H9 (cell line): Measurements from ENCODE around the gene PCNX2. TPM values are rescaled to one million over a fixed set of nuclear protein-coding genes. Genes with fewer than 3 reads are reported as not detected.
A peak's percentile ranks its signal among the peaks of the same experiment; 100 is the strongest.

Source experiments
- DNase-seq: peaks from one replicate; pipeline ENCODE4 v3.0.0-alpha.2; 2017
- H2AFZ ChIP-seq: one replicate; pipeline ENCODE4 v1.6.1; 2013; ENCODE audit warnings: mild to moderate bottlenecking, low read length, control low read depth, moderate library complexity
- H2AK5ac ChIP-seq: 2 replicates; pipeline ENCODE4 v1.6.1; 2013; ENCODE audit warnings: low read length, control low read depth, mixed read lengths; ENCODE audit not compliant: insufficient read length
- H2BK120ac ChIP-seq: one replicate; pipeline ENCODE4 v1.6.1; 2013; ENCODE audit warnings: low read depth, mild to moderate bottlenecking, low read length, control low read depth, inconsistent platforms; ENCODE audit not compliant: poor library complexity, severe bottlenecking
- H2BK12ac ChIP-seq: 2 replicates; pipeline ENCODE4 v1.6.1; 2013; ENCODE audit warnings: low read length, control low read depth, mixed read lengths, low read depth; ENCODE audit not compliant: insufficient read length
- H2BK15ac ChIP-seq: 2 replicates; pipeline ENCODE4 v1.6.1; 2013; ENCODE audit warnings: low read depth, low read length, control low read depth
- H2BK20ac ChIP-seq: one replicate; pipeline ENCODE4 v1.6.1; 2013; ENCODE audit warnings: low read depth, mild to moderate bottlenecking, low read length, control low read depth, inconsistent platforms; ENCODE audit not compliant: poor library complexity, severe bottlenecking
- H2BK5ac ChIP-seq: 2 replicates; pipeline ENCODE4 v1.6.1; 2013; ENCODE audit warnings: low read length, control low read depth, mixed read lengths; ENCODE audit not compliant: insufficient read length
- H3K14ac ChIP-seq: 2 replicates; pipeline ENCODE4 v1.6.1; 2013; ENCODE audit warnings: low read length, control low read depth; ENCODE audit not compliant: insufficient read depth
- H3K18ac ChIP-seq: 2 replicates; pipeline ENCODE4 v1.6.1; 2013; ENCODE audit warnings: low read depth, mild to moderate bottlenecking, mixed read lengths, low read length, control low read depth; ENCODE audit not compliant: insufficient read length
- H3K23ac ChIP-seq: 2 replicates; pipeline ENCODE4 v1.6.1; 2013; ENCODE audit warnings: low read length, control low read depth, mixed read lengths, low read depth; ENCODE audit not compliant: insufficient read length
- H3K23me2 ChIP-seq: 2 replicates; pipeline ENCODE4 v1.6.1; 2013; ENCODE audit warnings: low read depth, mild to moderate bottlenecking, mixed read lengths, low read length, control low read depth; ENCODE audit not compliant: insufficient read length, poor library complexity, severe bottlenecking
- H3K27ac ChIP-seq: 2 replicates; pipeline ENCODE4 v1.5.1; 2013; ENCODE audit warnings: low read length, control low read depth, mixed read lengths, low read depth; ENCODE audit not compliant: insufficient read length
- H3K27me3 ChIP-seq: 2 replicates; pipeline ENCODE4 v1.6.1; 2013; ENCODE audit warnings: low read length, control low read depth, inconsistent platforms; ENCODE audit not compliant: insufficient read depth
- H3K4ac ChIP-seq: 2 replicates; pipeline ENCODE4 v1.6.1; 2013; ENCODE audit warnings: low read depth, mild to moderate bottlenecking, control low read depth, inconsistent platforms, low read length, moderate library complexity
- H3K4me1 ChIP-seq: 2 replicates; pipeline ENCODE4 v1.6.1; 2013; ENCODE audit warnings: low read length, control low read depth, inconsistent platforms; ENCODE audit not compliant: insufficient read depth
- H3K4me2 ChIP-seq: 2 replicates; pipeline ENCODE4 v1.6.1; 2013; ENCODE audit warnings: low read length, control low read depth, mixed read lengths; ENCODE audit not compliant: insufficient read length, insufficient read depth
- H3K56ac ChIP-seq: 2 replicates; pipeline ENCODE4 v1.6.1; 2013; ENCODE audit warnings: low read depth, mild to moderate bottlenecking, mixed read lengths, low read length, control low read depth; ENCODE audit not compliant: insufficient read length
- H3K79me1 ChIP-seq: 2 replicates; pipeline ENCODE4 v1.6.1; 2013; ENCODE audit warnings: low read depth, mild to moderate bottlenecking, moderate library complexity, low read length, control low read depth, inconsistent platforms; ENCODE audit not compliant: insufficient read depth, poor library complexity, severe bottlenecking
- H3K79me2 ChIP-seq: 2 replicates; pipeline ENCODE4 v1.6.1; 2013; ENCODE audit warnings: low read length, control low read depth, inconsistent platforms; ENCODE audit not compliant: insufficient read depth
- H3K9ac ChIP-seq: 2 replicates; pipeline ENCODE4 v1.6.1; 2013; ENCODE audit warnings: low read length, control low read depth, mixed read lengths; ENCODE audit not compliant: insufficient read length; ENCODE audit errors: extremely low read depth
- H3K9me3 ChIP-seq: one replicate; pipeline ENCODE4 v1.6.1; 2013; ENCODE audit warnings: low read depth, low read length, inconsistent platforms; ENCODE audit not compliant: control insufficient read depth
- H3T11ph ChIP-seq: one replicate; pipeline ENCODE4 v1.6.1; 2013; ENCODE audit warnings: mild to moderate bottlenecking, low read length, control low read depth, inconsistent platforms
- H4K20me1 ChIP-seq: one replicate; pipeline ENCODE4 v1.6.1; 2013; ENCODE audit not compliant: control insufficient read depth, insufficient read length, insufficient read depth
- H4K5ac ChIP-seq: 2 replicates; pipeline ENCODE4 v1.6.1; 2013; ENCODE audit warnings: low read depth, mild to moderate bottlenecking, mixed read lengths, low read length, control low read depth; ENCODE audit not compliant: insufficient read length
- H4K8ac ChIP-seq: replicated peaks from 2 replicates; pipeline ENCODE4 v1.6.1; 2013; ENCODE audit warnings: low read length, control low read depth, mixed read lengths, low read depth; ENCODE audit not compliant: insufficient read length
- H4K91ac ChIP-seq: 2 replicates; pipeline ENCODE4 v1.6.1; 2013; ENCODE audit warnings: low read depth, mild to moderate bottlenecking, moderate library complexity, mixed read lengths, low read length, control low read depth; ENCODE audit not compliant: insufficient read length
- H3K27ac Mint-ChIP-seq, 3 experiments: 2 replicates in 2 of 3; 3 replicates in 1 of 3; pipeline ENCODE4 v1.8.0; 2020 to 2021; ENCODE audit warnings: mixed read lengths in 3 of 3, mild to moderate bottlenecking in 1 of 3, moderate library complexity in 1 of 3
- H3K27me3 Mint-ChIP-seq: 2 replicates; pipeline ENCODE4 v1.8.0; 2021; ENCODE audit warnings: low read depth, mild to moderate bottlenecking, moderate library complexity, mixed read lengths
- H3K36me3 Mint-ChIP-seq, 3 experiments: 2 replicates in 2 of 3; 3 replicates in 1 of 3; pipeline ENCODE4 v1.8.0; 2020 to 2021; ENCODE audit warnings: low read depth in 3 of 3, mixed read lengths in 3 of 3; ENCODE audit not compliant: insufficient read depth in 1 of 3
- H3K4me1 Mint-ChIP-seq, 2 experiments: 2 replicates each; pipeline ENCODE4 v1.8.0; 2020; ENCODE audit warnings: mixed read lengths in 2 of 2
- H3K4me3 Mint-ChIP-seq, 2 experiments: 2 replicates in 1 of 2; 3 replicates in 1 of 2; pipeline ENCODE4 v1.8.0; 2020 to 2021; ENCODE audit warnings: mild to moderate bottlenecking in 2 of 2, mixed read lengths in 2 of 2, moderate library complexity in 1 of 2
- H3K9me3 Mint-ChIP-seq, 2 experiments: 2 replicates in 1 of 2; 3 replicates in 1 of 2; pipeline ENCODE4 v1.8.0; 2020; ENCODE audit warnings: mild to moderate bottlenecking in 2 of 2, mixed read lengths in 2 of 2, moderate library complexity in 1 of 2
- CTCF ChIP-seq: fragments of 200-600 bp; sonication (generic); conservative IDR thresholded peaks from 3 replicates; pipeline ENCODE4 v1.8.0; 2021; ENCODE audit warnings: antibody characterized with exemption, mild to moderate bottlenecking
- WGBS: extraction: QIAGEN DNeasy Blood & Tissue Kit; methylation state at CpG from one replicate; pipeline ENCODE4 v1.1.7; 2013; ENCODE audit warnings: missing lambda C conversion rate, low lambda C conversion rate, mixed read lengths; ENCODE audit not compliant: insufficient read length; ENCODE audit errors: extremely low coverage; 5-methylcytosine and 5-hydroxymethylcytosine counted together
- total RNA-seq: library from RNA; stranded (reverse); gene quantifications from 2 replicates; pipeline ENCODE4 v1.2.1, GENCODE V29; 2021

The PCNX2 gene
- total RNA-seq, 1 experiment from 2014 or later, result 45.1 TPM

- H3T11ph ChIP-seq, result no peak overlapping the region
- H4K5ac ChIP-seq, result no peak overlapping the region
- H3K9me3 Mint-ChIP-seq, result no peaks in the 10 kb centered on the region; a peak in 1 of 5 replicates
- H3K27me3 ChIP-seq, result no peaks in the 10 kb centered on the region
- H3K4me1 ChIP-seq, result no peaks in the 10 kb centered on the region
- no peaks in the 10 kb centered on the region for H3K27me3 Mint-ChIP-seq
- H3K23ac ChIP-seq, result no peak overlapping the region
- H2BK12ac ChIP-seq, result no peak overlapping the region
- no peaks in the 10 kb centered on the region for H3K9me3 ChIP-seq
- no peak overlapping the region for H3K9ac ChIP-seq
- no peaks in the 10 kb centered on the region for H4K20me1 ChIP-seq
- no peak overlapping the region for H3K18ac ChIP-seq
- H2BK120ac ChIP-seq, result no peak overlapping the region
- no peak for DNase-seq
- H3K4me2 ChIP-seq, result no peak overlapping the region
- H3K27ac ChIP-seq, result no peak overlapping the region
- H3K23me2 ChIP-seq, result no peaks in the 10 kb centered on the region
- H2AK5ac ChIP-seq, result no peak overlapping the region
- no peak overlapping the region for H4K91ac ChIP-seq
- no peak overlapping the region for H2AFZ ChIP-seq
- no peak for TF ChIP-seq CTCF
- no peak overlapping the region for H3K14ac ChIP-seq
- no peak overlapping the region for H2BK5ac ChIP-seq
- H3K79me2 ChIP-seq, result no peaks in the 10 kb centered on the region
- no peak overlapping the region for H3K4ac ChIP-seq
- peaks cover under 1 to 15% (median 11%) of the 10 kb centered on the region in 3 experiments; a peak in 5 of 7 replicates for H3K36me3 Mint-ChIP-seq
- no peak overlapping the region for H3K56ac ChIP-seq
- no peak overlapping the region for H2BK15ac ChIP-seq
- H3K4me1 Mint-ChIP-seq, result no peaks in the 10 kb centered on the region
- H3K27ac Mint-ChIP-seq, result peak overlapping the region in 1 of 3 experiments; percentile 60; a peak in 1 of 7 replicates
- no peak overlapping the region for H3K4me3 Mint-ChIP-seq
- no CpG with 5 or more reads among the region's 2 CpGs for WGBS
- no peak overlapping the region for H2BK20ac ChIP-seq
- H3K79me1 ChIP-seq, result no peaks in the 10 kb centered on the region
- H4K8ac ChIP-seq, result no peak overlapping the region
These were observed 249.9 kb downstream of the PCNX2 start for GRCh38 chr1:233045588-233045987.
